Measurements from ENCODE around the gene ACTRT2. TPM values are rescaled to one million over a fixed set of nuclear protein-coding genes. Genes with fewer than 3 reads are reported as not detected.

Gene ACTRT2
- total and polyA plus RNA-seq, 7 donors: not detected

GRCh38 chr1:3026124-3026523 lies 4.9 kb downstream of the ACTRT2 start:
- intact Hi-C loops (cut with DNase I): no loop called here
- no peaks in the 10 kb centered on the region for H3K9me3 ChIP-seq
- no peak for DNase-seq
- TF ChIP-seq POLR2A (IDR thresholded peaks at IDR 0.05) (no peak), POLR2AphosphoS5 (IDR thresholded peaks at IDR 0.05) (no peak), CTCF (IDR thresholded peaks at IDR 0.05) (no peak), EP300 (IDR thresholded peaks at IDR 0.05) (no peak)
- no peaks in the 10 kb centered on the region for H3K36me3 ChIP-seq
- WGBS, 2 donors: 95 to 99% methylated on average over 1 of the region's 1 CpG
- H3K27me3 ChIP-seq: peaks cover 9 to 52% (median 17%) of the 10 kb centered on the region in 3 donors
- H3K4me3 ChIP-seq: no peak overlapping the region
- no peak overlapping the region for H3K27ac ChIP-seq
- H3K4me1 ChIP-seq: no peaks in the 10 kb centered on the region

- intact Hi-C loops (cut with DNase I): no loop called here
- Histone ChIP-seq H3K27me3 (peaks cover 9 to 58% (median 17%) of the 10 kb centered on the region in 3 donors), H3K9me3 (no peaks in the 10 kb centered on the region), H3K4me1 (no peaks in the 10 kb centered on the region), H3K27ac (no peak overlapping the region), H3K4me3 (no peak overlapping the region), H3K36me3 (no peaks in the 10 kb centered on the region)
- WGBS, 2 donors: 76 to 85% methylated on average over 11 of the region's 11 CpGs
- TF ChIP-seq POLR2A (IDR thresholded peaks at IDR 0.05): no peak
- no peak for TF ChIP-seq EP300 (IDR thresholded peaks at IDR 0.05)
- no peak for TF ChIP-seq CTCF (IDR thresholded peaks at IDR 0.05)
- TF ChIP-seq POLR2AphosphoS5 (IDR thresholded peaks at IDR 0.05): no peak
- peak; percentile 51 for DNase-seq
Observed at GRCh38 chr1:3026581-3027391, 5.5 kb downstream of the ACTRT2 start.

GRCh38 chr1:3027611-3028371 lies 6.5 kb downstream of the ACTRT2 start:
- no peaks in the 10 kb centered on the region for H3K9me3 ChIP-seq
- intact Hi-C loops (cut with DNase I): no loop called here

More at GRCh38 chr1:3027611-3028371, 6.5 kb downstream of the ACTRT2 start:
- Histone ChIP-seq H3K36me3 (no peaks in the 10 kb centered on the region), H3K27me3 (peaks cover 9 to 63% (median 17%) of the 10 kb centered on the region in 3 donors), H3K27ac (no peak overlapping the region), H3K4me3 (no peak overlapping the region), H3K4me1 (no peaks in the 10 kb centered on the region)
- TF ChIP-seq EP300 (IDR thresholded peaks at IDR 0.05) (no peak), POLR2AphosphoS5 (IDR thresholded peaks at IDR 0.05) (no peak), CTCF (IDR thresholded peaks at IDR 0.05) (no peak), POLR2A (IDR thresholded peaks at IDR 0.05) (no peak)
- 81 to 91% methylated on average over 20 of the region's 20 CpGs for WGBS, 2 donors
- peak; percentile 45 for DNase-seq

All from sigmoid colon (tissue), 7 donors.